ENCODE measurements around the gene PJA1. TPM values are rescaled to one million over a fixed set of nuclear protein-coding genes. Genes with fewer than 3 reads are reported as not detected.
A peak's percentile ranks its signal among the peaks of the same experiment; 100 is the strongest.

Gene PJA1, protein sequence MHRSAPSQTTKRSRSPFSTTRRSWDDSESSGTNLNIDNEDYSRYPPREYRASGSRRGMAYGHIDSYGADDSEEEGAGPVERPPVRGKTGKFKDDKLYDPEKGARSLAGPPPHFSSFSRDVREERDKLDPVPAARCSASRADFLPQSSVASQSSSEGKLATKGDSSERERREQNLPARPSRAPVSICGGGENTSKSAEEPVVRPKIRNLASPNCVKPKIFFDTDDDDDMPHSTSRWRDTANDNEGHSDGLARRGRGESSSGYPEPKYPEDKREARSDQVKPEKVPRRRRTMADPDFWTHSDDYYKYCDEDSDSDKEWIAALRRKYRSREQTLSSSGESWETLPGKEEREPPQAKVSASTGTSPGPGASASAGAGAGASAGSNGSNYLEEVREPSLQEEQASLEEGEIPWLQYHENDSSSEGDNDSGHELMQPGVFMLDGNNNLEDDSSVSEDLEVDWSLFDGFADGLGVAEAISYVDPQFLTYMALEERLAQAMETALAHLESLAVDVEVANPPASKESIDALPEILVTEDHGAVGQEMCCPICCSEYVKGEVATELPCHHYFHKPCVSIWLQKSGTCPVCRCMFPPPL
- polyA plus RNA-seq = 35.9 TPM

DNA sequence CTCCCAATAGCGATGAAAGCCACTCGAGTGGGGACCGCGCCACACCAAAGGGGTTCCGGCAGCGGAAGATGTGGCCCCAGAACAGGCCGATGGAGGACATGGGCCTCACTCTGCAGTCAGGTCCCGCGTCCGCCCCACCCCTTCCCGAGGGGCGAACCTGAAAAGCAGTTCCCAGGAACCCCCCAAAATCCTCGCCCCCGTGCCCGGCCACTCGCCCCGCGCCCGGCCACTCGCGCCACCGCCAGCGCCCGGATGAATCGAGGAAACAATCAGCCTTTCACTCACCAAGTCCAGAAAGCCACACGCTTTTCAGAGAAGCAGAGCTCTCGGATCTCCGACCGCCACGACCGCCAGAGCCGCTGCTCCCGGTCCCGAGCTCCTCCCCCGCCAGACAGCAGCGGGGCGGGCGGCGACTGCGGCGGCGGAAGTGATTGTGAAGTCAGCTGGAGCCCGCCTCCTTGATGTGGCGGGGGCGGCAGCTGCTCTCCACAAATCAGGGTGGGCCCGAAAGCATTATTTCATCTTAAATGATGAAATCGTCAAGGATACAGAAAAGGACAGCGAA, at the start of gene PJA1:
TSS of gene PJA1 (minus strand) at position 367 of the 565 bp plus-strand sequence. CDS start 2,380 bp downstream, outside the sequence.
- peak within 1 kb of the TSS; percentile 42 to 79 (median 59) for H3K27ac Mint-ChIP-seq

DNA sequence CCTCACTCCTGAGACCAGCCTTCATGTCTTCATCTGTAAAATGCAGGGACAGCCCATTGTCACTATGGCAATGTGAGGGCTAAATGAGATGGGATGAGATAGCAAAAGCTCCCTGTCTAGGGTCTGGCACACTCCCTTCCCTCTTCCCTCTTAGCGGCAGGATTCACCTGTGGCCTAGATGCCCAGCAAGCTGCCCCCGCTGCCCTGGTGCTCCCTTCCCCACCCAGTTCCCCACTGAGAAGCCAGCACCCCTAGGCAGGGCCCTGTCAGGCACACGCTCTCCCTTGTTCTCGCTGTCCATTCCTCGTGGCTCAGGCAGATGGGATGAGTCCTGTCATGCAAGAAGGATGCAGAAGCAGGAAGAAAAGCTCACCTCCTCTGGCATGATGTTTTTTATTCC, 49.2 kb upstream of the PJA1 start:
- Mint-ChIP-seq H3K36me3 (peaks cover 3% of the 10 kb centered on the region), H3K9me3 (peaks cover 0 to 4% (median 1%) of the 10 kb centered on the region in 3 donors), H3K27ac (no peak overlapping the region), H3K4me1 (no peaks in the 10 kb centered on the region), H3K4me3 (peak overlapping the region in 1 of 4 donors; percentile 19), H3K27me3 (peaks cover 3% of the 10 kb centered on the region)

More for the DNA sequence above, at the start of gene PJA1:
- no peaks in the 10 kb centered on the region for H3K36me3 Mint-ChIP-seq
- peaks cover 5 to 14% (median 8%) of the 10 kb centered on the region in 3 donors for H3K4me1 Mint-ChIP-seq
- H3K4me3 Mint-ChIP-seq = peak within 1 kb of the TSS; percentile 89 to 97 (median 95)
- H3K27me3 Mint-ChIP-seq = no peaks in the 10 kb centered on the region
- no peaks in the 10 kb centered on the region for H3K9me3 Mint-ChIP-seq

DNA sequence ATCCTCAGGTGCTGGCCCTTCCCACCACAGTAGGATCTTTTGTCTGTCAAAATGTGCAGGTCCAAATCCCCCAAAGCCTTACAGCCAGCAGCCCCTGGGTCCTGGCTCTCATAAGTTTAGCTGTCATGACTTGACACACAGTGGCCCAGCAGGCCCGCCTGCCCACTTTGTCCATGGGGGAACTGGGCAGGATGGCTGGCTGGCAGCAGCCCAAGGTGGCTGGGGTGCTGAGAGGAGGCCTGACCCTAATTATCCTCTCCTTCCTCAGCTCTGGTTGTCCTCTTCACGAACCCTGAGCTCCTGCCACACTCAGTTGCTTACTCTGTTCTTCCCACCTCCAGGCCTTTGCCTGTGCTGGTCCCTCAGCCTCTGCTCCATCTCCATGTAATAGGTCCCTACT, 46.4 kb upstream of the PJA1 start:
- H3K9me3 Mint-ChIP-seq = peaks cover 0 to 5% (median 2%) of the 10 kb centered on the region in 3 donors
- peaks cover 3% of the 10 kb centered on the region for H3K36me3 Mint-ChIP-seq
- H3K4me3 Mint-ChIP-seq = no peak overlapping the region
- no peak overlapping the region for H3K27ac Mint-ChIP-seq
- H3K27me3 Mint-ChIP-seq = peaks cover 4% of the 10 kb centered on the region
- H3K4me1 Mint-ChIP-seq = no peaks in the 10 kb centered on the region

DNA sequence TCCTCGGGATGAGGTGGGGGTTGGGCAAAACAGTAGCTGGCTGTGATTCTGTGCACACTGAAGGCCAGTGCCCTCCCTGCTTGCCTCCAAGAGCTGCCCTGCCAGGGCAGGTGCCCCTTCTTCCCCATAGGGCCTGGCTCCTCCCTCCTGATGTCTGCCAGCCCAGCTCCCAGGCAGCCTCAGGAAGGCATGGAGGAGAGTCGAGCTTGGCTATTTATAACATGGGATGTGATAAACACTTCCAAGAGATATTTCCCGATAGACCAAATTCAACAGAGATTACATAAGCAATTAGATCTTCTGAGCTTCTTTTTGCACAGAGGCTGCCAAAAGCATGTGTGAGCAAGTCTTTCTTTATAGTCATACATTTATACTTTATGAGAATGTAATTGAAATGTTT, 45.3 kb upstream of the PJA1 start:
- H3K4me1 Mint-ChIP-seq = no peaks in the 10 kb centered on the region
- H3K4me3 Mint-ChIP-seq = no peak overlapping the region
- peaks cover 0 to 5% (median 2%) of the 10 kb centered on the region in 3 donors for H3K9me3 Mint-ChIP-seq
- H3K27me3 Mint-ChIP-seq = peaks cover 4% of the 10 kb centered on the region
- H3K36me3 Mint-ChIP-seq = peaks cover 3% of the 10 kb centered on the region
- H3K27ac Mint-ChIP-seq = no peak overlapping the region

DNA sequence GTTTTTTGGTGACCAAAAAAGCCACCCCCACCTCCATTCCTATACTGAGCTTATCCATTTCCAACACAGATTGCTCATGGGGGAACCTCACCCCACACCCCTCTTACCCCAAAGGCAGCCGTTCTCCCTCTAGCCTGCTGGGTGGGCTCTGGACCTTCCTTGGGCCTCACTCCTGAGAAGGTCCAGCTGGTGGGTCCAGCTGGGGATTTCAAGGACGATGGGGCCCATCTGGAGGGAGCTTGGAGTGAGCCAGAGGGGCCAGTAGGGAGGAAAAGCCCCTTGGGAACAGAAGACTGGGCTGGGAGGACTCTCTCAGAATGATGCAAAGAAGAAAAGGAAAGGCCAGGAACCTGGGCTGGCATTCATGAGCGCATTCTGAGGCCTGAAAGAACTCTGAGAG, 42.0 kb upstream of the PJA1 start:
- Mint-ChIP-seq H3K4me1 (peaks cover 0 to 4% (median 0%) of the 10 kb centered on the region in 3 donors), H3K27ac (no peak overlapping the region), H3K4me3 (no peak overlapping the region), H3K27me3 (peaks cover 7% of the 10 kb centered on the region), H3K36me3 (peaks cover 3% of the 10 kb centered on the region), H3K9me3 (peaks cover 0 to 5% (median 2%) of the 10 kb centered on the region in 3 donors)

DNA sequence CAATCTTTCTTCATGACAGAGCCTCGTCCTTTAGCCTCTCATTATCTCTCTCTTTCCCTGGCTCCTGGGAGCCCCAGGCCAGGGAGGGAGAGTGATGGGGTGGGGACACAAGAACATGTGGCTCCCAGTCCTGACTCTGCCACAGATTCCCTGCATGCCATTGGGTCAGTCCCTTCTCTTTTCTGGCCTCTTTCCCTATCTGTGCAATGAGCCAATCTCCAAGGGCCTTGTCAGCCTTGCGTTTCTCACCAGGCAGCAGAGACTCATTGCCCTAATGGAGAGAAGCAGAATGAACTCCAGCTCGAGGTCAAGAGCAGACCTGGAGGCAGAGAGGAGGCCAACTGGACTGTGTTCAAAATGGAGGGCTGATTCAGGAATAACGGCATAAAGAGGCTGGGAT, 38.4 kb upstream of the PJA1 start:
- no peaks in the 10 kb centered on the region for H3K9me3 Mint-ChIP-seq
- H3K36me3 Mint-ChIP-seq = no peaks in the 10 kb centered on the region
- no peak overlapping the region for H3K27ac Mint-ChIP-seq
- H3K4me3 Mint-ChIP-seq = no peak overlapping the region
- peaks cover 0 to 4% (median 0%) of the 10 kb centered on the region in 3 donors for H3K4me1 Mint-ChIP-seq
- peaks cover 4% of the 10 kb centered on the region for H3K27me3 Mint-ChIP-seq

DNA sequence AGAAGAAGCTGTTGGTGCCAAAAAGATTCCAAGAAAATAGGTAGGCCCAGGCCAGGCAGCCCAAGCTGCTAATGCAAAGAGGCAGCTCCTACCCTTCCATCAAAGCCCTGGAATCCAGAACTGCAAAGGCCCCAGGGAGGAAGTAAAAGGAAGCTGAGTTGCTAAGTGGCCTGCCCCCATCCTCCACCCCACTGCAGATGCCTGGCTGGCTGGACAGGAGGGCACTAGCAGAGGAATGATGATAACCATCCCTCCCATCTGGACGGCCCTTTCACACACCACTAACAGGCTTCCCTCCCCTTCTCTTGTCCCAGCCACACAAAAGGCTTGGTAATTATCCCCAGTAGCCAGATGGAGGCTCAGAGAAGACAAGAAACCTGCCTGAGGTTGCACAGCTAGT, 32.4 kb upstream of the PJA1 start:
- H3K27ac Mint-ChIP-seq = no peak overlapping the region
- no peaks in the 10 kb centered on the region for H3K9me3 Mint-ChIP-seq
- H3K4me3 Mint-ChIP-seq = no peak overlapping the region
- H3K4me1 Mint-ChIP-seq = no peaks in the 10 kb centered on the region
- no peaks in the 10 kb centered on the region for H3K27me3 Mint-ChIP-seq
- H3K36me3 Mint-ChIP-seq = no peaks in the 10 kb centered on the region

DNA sequence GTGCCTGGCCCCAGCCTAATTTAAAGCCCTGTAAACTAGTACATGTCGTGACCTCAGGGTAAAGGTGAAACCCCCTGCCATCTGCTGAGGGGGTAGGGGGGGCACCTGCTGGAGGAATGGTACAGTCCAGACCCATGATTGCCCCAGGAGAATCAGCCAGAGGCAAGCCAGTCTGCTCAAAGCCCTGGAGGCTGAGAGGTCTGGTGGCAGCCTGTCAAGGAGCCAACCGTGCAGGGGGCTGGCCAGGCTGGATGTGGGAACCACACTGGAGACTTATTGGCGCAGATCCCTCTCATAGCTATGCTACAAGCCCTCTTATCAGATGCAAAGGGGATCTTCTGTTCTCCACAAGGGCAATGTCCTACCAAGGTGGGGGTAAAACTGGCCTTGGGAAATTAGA, 31.4 kb upstream of the PJA1 start:
- Mint-ChIP-seq H3K27me3 (no peaks in the 10 kb centered on the region), H3K9me3 (no peaks in the 10 kb centered on the region), H3K4me3 (no peak overlapping the region)

DNA sequence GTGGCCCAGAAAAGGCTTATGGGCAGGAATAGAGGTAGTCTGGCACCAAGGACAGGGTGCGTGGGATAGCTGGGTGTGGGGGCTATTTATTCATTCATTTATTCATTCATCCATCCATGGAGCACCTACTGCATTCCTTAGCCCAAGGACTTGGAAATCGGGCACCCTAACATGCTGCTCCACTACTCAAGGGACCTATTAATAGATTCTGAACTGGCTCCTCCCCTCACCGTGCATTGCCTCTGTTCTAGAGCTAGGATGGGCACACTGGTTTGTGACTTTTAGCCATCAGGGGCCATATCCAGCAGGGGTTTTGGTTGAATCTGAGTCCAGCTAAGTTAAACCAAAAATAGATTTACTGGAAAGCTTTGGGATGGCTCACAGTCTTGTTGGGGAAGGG, 30.6 kb upstream of the PJA1 start:
- Mint-ChIP-seq H3K36me3 (no peaks in the 10 kb centered on the region), H3K9me3 (no peaks in the 10 kb centered on the region), H3K4me1 (no peaks in the 10 kb centered on the region), H3K27me3 (peaks cover 2% of the 10 kb centered on the region), H3K4me3 (no peak overlapping the region), H3K27ac (no peak overlapping the region)

More for the DNA sequence above, 31.4 kb upstream of the PJA1 start:
- Mint-ChIP-seq H3K4me1 (no peaks in the 10 kb centered on the region), H3K36me3 (no peaks in the 10 kb centered on the region), H3K27ac (no peak overlapping the region)

DNA sequence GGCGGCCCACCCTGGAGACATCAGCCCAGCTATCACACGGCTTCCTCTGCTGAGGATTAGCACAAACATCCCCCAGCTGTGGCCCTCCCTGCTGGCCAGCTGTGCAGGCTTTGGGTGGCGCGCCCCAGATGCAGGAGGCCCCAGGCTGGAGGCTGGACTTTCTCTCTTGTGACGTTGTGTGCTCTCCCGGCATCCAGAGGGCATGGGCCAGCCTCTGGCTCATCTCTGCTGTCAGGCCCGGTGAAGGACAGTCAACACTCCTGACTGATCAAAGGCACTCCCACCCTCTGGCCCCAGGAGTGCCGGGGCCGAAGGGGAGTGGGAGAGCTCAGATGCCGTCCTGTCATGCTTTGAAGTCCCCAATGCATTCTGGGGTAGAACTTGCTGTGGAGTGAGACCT, 29.9 kb upstream of the PJA1 start:
- H3K4me1 Mint-ChIP-seq = no peaks in the 10 kb centered on the region
- H3K4me3 Mint-ChIP-seq = no peak overlapping the region
- peaks cover 2% of the 10 kb centered on the region for H3K27me3 Mint-ChIP-seq
- no peaks in the 10 kb centered on the region for H3K9me3 Mint-ChIP-seq
- H3K27ac Mint-ChIP-seq = no peak overlapping the region
- H3K36me3 Mint-ChIP-seq = no peaks in the 10 kb centered on the region

DNA sequence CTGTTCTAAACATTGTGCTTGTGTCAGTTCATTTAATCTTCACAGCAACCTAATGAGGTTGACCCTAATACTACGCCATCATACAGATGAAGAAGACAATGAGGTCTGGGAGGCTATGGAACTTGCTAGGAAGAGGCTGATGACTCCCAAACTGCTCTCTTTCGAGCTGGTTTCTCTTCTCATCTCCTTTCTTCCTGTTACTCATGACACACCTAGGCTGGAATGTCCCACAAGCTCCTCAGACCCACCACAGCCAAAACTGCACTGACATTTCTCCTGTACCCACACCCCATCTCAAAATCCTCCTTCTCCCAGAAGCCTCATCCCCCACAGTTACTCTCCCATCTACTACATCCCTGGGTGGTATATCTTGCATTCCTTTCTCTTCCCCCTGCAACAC, 27.4 kb upstream of the PJA1 start:
- H3K4me1 Mint-ChIP-seq = no peaks in the 10 kb centered on the region
- H3K4me3 Mint-ChIP-seq = no peak overlapping the region
- no peaks in the 10 kb centered on the region for H3K36me3 Mint-ChIP-seq
- H3K27ac Mint-ChIP-seq = no peak overlapping the region
- H3K27me3 Mint-ChIP-seq = peaks cover 2% of the 10 kb centered on the region
- no peaks in the 10 kb centered on the region for H3K9me3 Mint-ChIP-seq

DNA sequence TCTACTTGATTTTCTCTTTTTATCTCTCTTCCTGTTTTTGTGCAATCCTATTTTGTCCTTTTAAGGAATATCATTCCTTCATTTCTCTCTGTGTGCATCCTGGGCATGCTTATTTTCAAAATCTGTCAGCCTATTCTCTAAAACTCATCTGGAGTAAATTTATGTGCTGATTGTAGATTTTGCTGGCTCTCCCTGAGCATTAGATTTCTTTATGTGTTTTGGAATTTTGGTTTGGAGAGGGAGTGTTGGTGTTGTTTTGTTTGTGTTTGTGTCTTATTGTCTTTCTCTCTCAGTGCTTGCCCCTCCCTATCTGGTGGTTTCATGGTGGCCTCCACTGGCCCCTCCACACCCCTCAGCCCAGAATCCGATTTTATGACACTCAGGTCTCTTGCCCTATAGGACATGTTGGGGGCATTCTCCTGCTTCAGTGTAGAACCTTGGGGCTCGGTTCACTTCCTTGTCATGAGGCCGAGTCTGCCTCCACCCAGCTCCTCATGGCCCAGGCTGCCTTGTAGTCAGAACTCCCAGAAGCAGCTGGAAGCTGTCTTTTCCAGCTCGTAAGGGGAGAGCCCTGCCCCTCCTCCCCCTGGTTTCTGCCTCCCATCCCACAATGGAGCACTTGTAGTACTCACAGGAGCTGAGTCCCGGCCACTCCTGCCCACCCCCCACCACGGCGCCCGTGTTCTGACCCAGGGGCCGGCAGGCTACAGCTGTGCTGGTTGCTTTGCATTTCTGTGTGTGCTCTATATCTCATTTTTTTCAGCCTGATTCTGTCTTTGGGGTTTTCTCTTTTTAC, 24.5 kb upstream of the PJA1 start:
- Mint-ChIP-seq H3K36me3 (no peaks in the 10 kb centered on the region), H3K4me1 (no peaks in the 10 kb centered on the region), H3K27me3 (peaks cover 2% of the 10 kb centered on the region), H3K9me3 (no peaks in the 10 kb centered on the region), H3K4me3 (no peak overlapping the region), H3K27ac (no peak overlapping the region)

DNA sequence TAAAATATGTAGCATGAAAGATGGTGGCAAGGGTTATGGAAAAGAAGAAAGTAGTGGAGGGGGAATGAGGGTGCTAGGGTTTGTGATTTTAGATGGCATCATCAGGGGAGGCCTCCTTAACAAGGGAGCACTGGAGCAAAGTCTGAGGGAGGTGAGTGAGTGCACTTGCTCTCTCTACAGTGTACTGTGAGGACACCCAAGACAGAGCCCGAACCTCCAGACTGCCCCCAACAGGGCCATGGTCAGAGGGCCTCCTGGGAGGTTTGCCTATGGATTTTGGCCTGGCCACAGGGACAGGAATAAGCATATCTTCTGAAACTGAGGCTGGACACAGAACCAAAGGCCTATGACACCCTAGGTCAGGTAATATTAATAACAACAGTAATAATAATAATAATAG, 21.4 kb upstream of the PJA1 start:
- Mint-ChIP-seq H3K4me1 (peaks cover 0 to 3% (median 0%) of the 10 kb centered on the region in 3 donors), H3K27ac (no peak overlapping the region), H3K4me3 (no peak overlapping the region), H3K36me3 (no peaks in the 10 kb centered on the region), H3K9me3 (no peaks in the 10 kb centered on the region), H3K27me3 (peaks cover 2% of the 10 kb centered on the region)

DNA sequence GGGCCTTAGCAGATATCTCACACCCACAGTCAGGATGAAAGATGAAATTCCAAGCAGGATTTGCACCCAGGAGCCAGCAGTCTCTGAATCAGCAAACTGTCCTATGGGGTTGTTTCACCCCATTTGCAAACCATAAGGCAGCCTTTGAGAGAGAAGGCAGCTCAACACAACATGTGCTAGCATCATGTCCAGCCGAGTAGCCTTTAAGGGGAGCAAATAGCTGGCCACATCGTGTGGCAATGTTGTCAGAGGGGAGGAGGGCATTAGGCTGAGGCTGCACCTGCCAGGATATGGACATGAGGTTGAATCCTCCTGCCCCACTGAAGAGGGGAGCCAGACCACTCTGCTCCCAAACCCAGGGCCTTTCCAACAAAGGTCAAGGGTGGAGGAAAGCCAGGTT, 20.6 kb upstream of the PJA1 start:
- Mint-ChIP-seq H3K27ac (no peak overlapping the region), H3K9me3 (no peaks in the 10 kb centered on the region), H3K4me1 (peaks cover 0 to 3% (median 0%) of the 10 kb centered on the region in 3 donors), H3K4me3 (no peak overlapping the region), H3K27me3 (peaks cover 3% of the 10 kb centered on the region), H3K36me3 (no peaks in the 10 kb centered on the region)

DNA sequence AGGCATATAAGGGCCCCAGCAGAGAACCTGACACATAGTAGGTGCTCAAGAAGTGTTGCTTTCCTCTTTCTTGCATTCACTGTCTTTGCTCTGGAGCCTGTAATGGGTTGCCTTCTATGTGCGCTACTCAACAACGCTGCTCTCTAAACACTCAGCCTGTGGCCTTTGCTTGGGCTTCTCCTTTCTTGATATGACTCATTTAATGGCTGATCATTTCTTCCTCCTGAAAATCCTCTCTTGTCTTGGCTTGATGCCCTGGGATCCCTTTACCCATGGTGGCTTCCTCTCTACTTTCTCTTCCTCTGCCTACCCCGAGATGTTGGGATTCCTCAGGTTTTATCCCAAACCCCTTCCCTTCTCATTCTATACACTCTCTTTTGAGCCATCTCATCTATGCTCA, 19.9 kb upstream of the PJA1 start:
- H3K36me3 Mint-ChIP-seq = no peaks in the 10 kb centered on the region
- H3K27ac Mint-ChIP-seq = no peak overlapping the region
- no peaks in the 10 kb centered on the region for H3K9me3 Mint-ChIP-seq
- H3K27me3 Mint-ChIP-seq = peaks cover 5% of the 10 kb centered on the region
- H3K4me1 Mint-ChIP-seq = peaks cover 0 to 3% (median 0%) of the 10 kb centered on the region in 3 donors
- H3K4me3 Mint-ChIP-seq = no peak overlapping the region

Measured in IgD-negative memory B cell (primary cell).